SK-N-MC (cell line): ENCODE measurements around the gene MAPK8.

Source experiments
- DNase-seq: peaks from one replicate; pipeline ENCODE4 v3.0.0-alpha.2; 2011; ENCODE audit warnings: low read depth, low spot score
- H3K27ac ChIP-seq: fragments of 200-600 bp; sonication (generic); 2 replicates; pipeline ENCODE4 v1.5.1; 2016; ENCODE audit warnings: mixed run types
- H3K36me3 ChIP-seq: fragments of 200-600 bp; sonication (generic); 2 replicates; pipeline ENCODE4 v1.6.1; 2017; ENCODE audit warnings: antibody characterized with exemption, low read length, mixed read lengths; ENCODE audit not compliant: insufficient read depth
- H3K4me3 ChIP-seq: fragments of 200-600 bp; sonication (generic); 2 replicates; pipeline ENCODE4 v1.5.1; 2016
- H3K9ac ChIP-seq: fragments of 200-600 bp; sonication (generic); 2 replicates; pipeline ENCODE4 v1.8.0; 2017; ENCODE audit warnings: mixed run types, mixed read lengths; ENCODE audit not compliant: insufficient read length
- H3K9me3 ChIP-seq: fragments of 200-600 bp; sonication (generic); 2 replicates; pipeline ENCODE4 v1.6.1; 2017; ENCODE audit warnings: low read depth, mild to moderate bottlenecking, antibody characterized with exemption, low read length, moderate library complexity, mixed read lengths
- EZH2 ChIP-seq: fragments of 200-600 bp; sonication (generic); IDR thresholded peaks from one replicate; pipeline ENCODE4 v1.6.1; 2017; ENCODE audit warnings: antibody characterized with exemption
- FOXP2 ChIP-seq: optimal IDR thresholded peaks from 2 replicates; pipeline ENCODE3; 2011; ENCODE audit warnings: mild to moderate bottlenecking, moderate library complexity; ENCODE audit not compliant: insufficient read depth; ENCODE audit errors: extremely low read length, control extremely low read depth
- POLR2AphosphoS5 ChIP-seq: IDR thresholded peaks from 2 replicates; pipeline ENCODE4 v1.6.1; 2012; ENCODE audit warnings: mild to moderate bottlenecking, low read depth, low read length, borderline replicate concordance

The MAPK8 gene

GRCh38 chr10:48444861-48445841 is 138.7 kb downstream of the MAPK8 start:
- H3K4me3 ChIP-seq = no peak overlapping the region
- no peaks in the 10 kb centered on the region for H3K9me3 ChIP-seq
- H3K9ac ChIP-seq = no peak overlapping the region
- no peaks in the 10 kb centered on the region for H3K36me3 ChIP-seq
- no peak for DNase-seq
- no peak overlapping the region for H3K27ac ChIP-seq
- no peak for TF ChIP-seq EZH2

GRCh38 chr10:48445932-48446331 is 139.5 kb downstream of the MAPK8 start:
- Histone ChIP-seq H3K9ac (no peak overlapping the region), H3K4me3 (no peak overlapping the region), H3K9me3 (no peaks in the 10 kb centered on the region), H3K36me3 (no peaks in the 10 kb centered on the region), H3K27ac (no peak overlapping the region)
- TF ChIP-seq EZH2 (no peak), FOXP2 (no peak), POLR2AphosphoS5 (no peak)
- DNase-seq = no peak

GRCh38 chr10:48446785-48447184 is 140.3 kb downstream of the MAPK8 start:
- DNase-seq = no peak
- Histone ChIP-seq H3K9ac (no peak overlapping the region), H3K36me3 (no peaks in the 10 kb centered on the region), H3K27ac (no peak overlapping the region), H3K9me3 (no peaks in the 10 kb centered on the region), H3K4me3 (no peak overlapping the region)
- TF ChIP-seq POLR2AphosphoS5 (no peak), EZH2 (no peak), FOXP2 (no peak)

- Histone ChIP-seq H3K27ac (no peak overlapping the region), H3K9ac (no peak overlapping the region), H3K9me3 (no peaks in the 10 kb centered on the region), H3K4me3 (no peak overlapping the region), H3K36me3 (no peaks in the 10 kb centered on the region)
- no peak for TF ChIP-seq POLR2AphosphoS5
- TF ChIP-seq EZH2 = no peak
- TF ChIP-seq FOXP2 = no peak
- DNase-seq = no peak
Observed at GRCh38 chr10:48447356-48448215, 141.1 kb downstream of the MAPK8 start.

- Histone ChIP-seq H3K9me3 (no peaks in the 10 kb centered on the region), H3K36me3 (no peaks in the 10 kb centered on the region), H3K4me3 (no peak overlapping the region), H3K9ac (no peak overlapping the region), H3K27ac (no peak overlapping the region)
- TF ChIP-seq EZH2 (no peak), POLR2AphosphoS5 (no peak), FOXP2 (no peak)
- no peak for DNase-seq
Observed at GRCh38 chr10:48448796-48449195, 142.3 kb downstream of the MAPK8 start.

- Histone ChIP-seq H3K4me3 (no peak overlapping the region), H3K9me3 (no peaks in the 10 kb centered on the region), H3K9ac (no peak overlapping the region), H3K27ac (no peak overlapping the region), H3K36me3 (no peaks in the 10 kb centered on the region)
- no peak for DNase-seq
- TF ChIP-seq POLR2AphosphoS5 = no peak
- no peak for TF ChIP-seq FOXP2
- TF ChIP-seq EZH2 = no peak
Observed at GRCh38 chr10:48449501-48450232, 143.2 kb downstream of the MAPK8 start.

GRCh38 chr10:48450233-48450740 is 143.8 kb downstream of the MAPK8 start:
- Histone ChIP-seq H3K4me3 (no peak overlapping the region), H3K9me3 (no peaks in the 10 kb centered on the region), H3K36me3 (no peaks in the 10 kb centered on the region), H3K9ac (no peak overlapping the region), H3K27ac (no peak overlapping the region)
- no peak for DNase-seq
- TF ChIP-seq FOXP2 = no peak
- TF ChIP-seq POLR2AphosphoS5 = no peak
- TF ChIP-seq EZH2 = no peak

- Histone ChIP-seq H3K27ac (no peak overlapping the region), H3K9ac (no peak overlapping the region), H3K9me3 (no peaks in the 10 kb centered on the region), H3K4me3 (no peak overlapping the region), H3K36me3 (no peaks in the 10 kb centered on the region)
- no peak for TF ChIP-seq EZH2
- no peak for TF ChIP-seq POLR2AphosphoS5
- TF ChIP-seq FOXP2 = no peak
- DNase-seq = no peak
Observed at GRCh38 chr10:48450741-48451466, 144.4 kb downstream of the MAPK8 start.
